HepG2 (cell line): ENCODE measurements around the gene APOD. TPM values are rescaled to one million over a fixed set of nuclear protein-coding genes. Genes with fewer than 3 reads are reported as not detected.
A peak's percentile ranks its signal among the peaks of the same experiment; 100 is the strongest.

Experiments used
- AKAP8 ChIP-seq: sonication (generic); formaldehyde crosslinking; IDR thresholded peaks from 2 replicates; pipeline ENCODE4 v1.5.1; 2020; ENCODE audit warnings: mild to moderate bottlenecking, missing genetic modification reagents
- FOXP1 ChIP-seq, 2 experiments: fragments of 450-650 bp in 1 of 2; IDR thresholded peaks; 2 replicates each; pipeline ENCODE4 v1.6.1; 2017 to 2018; ENCODE audit warnings: antibody characterized with exemption in 1 of 2
- HHEX ChIP-seq: IDR thresholded peaks from 2 replicates; pipeline ENCODE4 v1.6.1; 2016; ENCODE audit warnings: control low read depth
- HOXA7 ChIP-seq: sonication (generic); formaldehyde crosslinking; IDR thresholded peaks from 2 replicates; pipeline ENCODE4 v1.8.1; 2022; ENCODE audit warnings: mild to moderate bottlenecking, missing genetic modification reagents, moderate library complexity
- MAF1 ChIP-seq: sonication (generic); formaldehyde crosslinking; IDR thresholded peaks from 2 replicates; pipeline ENCODE4 v1.5.0; 2020; ENCODE audit warnings: missing genetic modification reagents, borderline replicate concordance
- NCOA5 ChIP-seq: sonication (generic); formaldehyde crosslinking; IDR thresholded peaks from 2 replicates; pipeline ENCODE4 v1.4.0; 2020; ENCODE audit warnings: missing genetic modification reagents
- NCOR1 ChIP-seq: fragments of 200-600 bp; sonication (generic); IDR thresholded peaks from 2 replicates; pipeline ENCODE4 v1.7.0; 2017; ENCODE audit warnings: antibody characterized with exemption, low read length, borderline replicate concordance
- THYN1 ChIP-seq: sonication (generic); formaldehyde crosslinking; IDR thresholded peaks from 2 replicates; pipeline ENCODE4 v1.8.1; 2023; ENCODE audit warnings: low read depth, mild to moderate bottlenecking, moderate library complexity, missing genetic modification reagents, borderline replicate concordance
- U2AF1 ChIP-seq: fragments of 200-400 bp; formaldehyde crosslinking; optimal IDR thresholded peaks from 2 replicates; pipeline ENCODE3; 2017; ENCODE audit warnings: mild to moderate bottlenecking, low read depth, low read length
- ZBTB8A ChIP-seq: sonication (generic); formaldehyde crosslinking; IDR thresholded peaks from 2 replicates; pipeline ENCODE4 v1.4.0; 2020; ENCODE audit warnings: mild to moderate bottlenecking, low read depth, missing genetic modification reagents, borderline replicate concordance
- ZMYM4 ChIP-seq: sonication (generic); formaldehyde crosslinking; IDR thresholded peaks from 2 replicates; pipeline ENCODE4 v1.8.1; 2023; ENCODE audit warnings: mild to moderate bottlenecking, missing genetic modification reagents
- ZNF160 ChIP-seq: sonication (generic); formaldehyde crosslinking; IDR thresholded peaks from 2 replicates; pipeline ENCODE4 v1.8.0; 2022; ENCODE audit warnings: mild to moderate bottlenecking, inconsistent platforms, missing genetic modification reagents
- ZNF274 ChIP-seq: sonication (generic); formaldehyde crosslinking; IDR thresholded peaks from 2 replicates; pipeline ENCODE4 v1.5.1; 2020; ENCODE audit warnings: mild to moderate bottlenecking, missing genetic modification reagents
- ZNF329 ChIP-seq: sonication (generic); formaldehyde crosslinking; IDR thresholded peaks from 2 replicates; pipeline ENCODE4 v1.9.0; 2021; ENCODE audit warnings: low read depth, mild to moderate bottlenecking, missing genetic modification reagents
- ZNF607 ChIP-seq: sonication (generic); formaldehyde crosslinking; IDR thresholded peaks from 2 replicates; pipeline ENCODE4 v1.5.1; 2020; ENCODE audit warnings: missing genetic modification reagents, mild to moderate bottlenecking, borderline replicate concordance
- ZNF724P ChIP-seq: sonication (generic); formaldehyde crosslinking; IDR thresholded peaks from 2 replicates; pipeline ENCODE4 v1.8.0; 2022; ENCODE audit warnings: missing genetic modification reagents, borderline replicate concordance
- polyA plus RNA-seq, 8 experiments: library from polyadenylated mRNA; depleted of rRNA in 3 of 8; stranded (reverse) in 7 of 8; unstranded in 1 of 8; fragments of >200 nt; fragmentation: Illumina TruSeq in 4 of 8; extraction: Trizol in 4 of 8; gene quantifications; 2 replicates each; pipeline versions ENCODE4 v1.2.1 to v1.2.3, GENCODE V29; 2011 to 2016; ENCODE audit warnings: low read depth in 4 of 8, missing spikeins in 1 of 8, mixed read lengths in 1 of 8; ENCODE audit not compliant: insufficient read depth in 1 of 8
- total RNA-seq, 5 experiments: library from RNA; depleted of rRNA; stranded (reverse); fragments of >200 nt; fragmentation: Illumina TruSeq; extraction: Trizol; gene quantifications; 2 replicates each; pipeline ENCODE4 v1.2.3, GENCODE V29; 2016; ENCODE audit warnings: low read depth in 1 of 5
- TF ChIP-seq, protein P1 (sequence below): sonication (generic); formaldehyde crosslinking; IDR thresholded peaks from 2 replicates; pipeline ENCODE4 v1.8.0; 2022; ENCODE audit warnings: mild to moderate bottlenecking, missing genetic modification reagents
- TF ChIP-seq, protein P2 (sequence below): sonication (generic); formaldehyde crosslinking; IDR thresholded peaks from 2 replicates; pipeline ENCODE4 v1.4.0; 2020; ENCODE audit warnings: missing genetic modification reagents
- TF ChIP-seq, protein P3 (sequence below): sonication (generic); formaldehyde crosslinking; IDR thresholded peaks from 2 replicates; pipeline ENCODE4 v1.5.0; 2020; ENCODE audit warnings: mild to moderate bottlenecking, missing genetic modification reagents, borderline replicate concordance

APOD gene
- total and polyA plus RNA-seq, 2 of the 13 experiments (the other 11 are each of a cell fraction or from before 2014, with no cell fraction given) = not detected

DNA sequence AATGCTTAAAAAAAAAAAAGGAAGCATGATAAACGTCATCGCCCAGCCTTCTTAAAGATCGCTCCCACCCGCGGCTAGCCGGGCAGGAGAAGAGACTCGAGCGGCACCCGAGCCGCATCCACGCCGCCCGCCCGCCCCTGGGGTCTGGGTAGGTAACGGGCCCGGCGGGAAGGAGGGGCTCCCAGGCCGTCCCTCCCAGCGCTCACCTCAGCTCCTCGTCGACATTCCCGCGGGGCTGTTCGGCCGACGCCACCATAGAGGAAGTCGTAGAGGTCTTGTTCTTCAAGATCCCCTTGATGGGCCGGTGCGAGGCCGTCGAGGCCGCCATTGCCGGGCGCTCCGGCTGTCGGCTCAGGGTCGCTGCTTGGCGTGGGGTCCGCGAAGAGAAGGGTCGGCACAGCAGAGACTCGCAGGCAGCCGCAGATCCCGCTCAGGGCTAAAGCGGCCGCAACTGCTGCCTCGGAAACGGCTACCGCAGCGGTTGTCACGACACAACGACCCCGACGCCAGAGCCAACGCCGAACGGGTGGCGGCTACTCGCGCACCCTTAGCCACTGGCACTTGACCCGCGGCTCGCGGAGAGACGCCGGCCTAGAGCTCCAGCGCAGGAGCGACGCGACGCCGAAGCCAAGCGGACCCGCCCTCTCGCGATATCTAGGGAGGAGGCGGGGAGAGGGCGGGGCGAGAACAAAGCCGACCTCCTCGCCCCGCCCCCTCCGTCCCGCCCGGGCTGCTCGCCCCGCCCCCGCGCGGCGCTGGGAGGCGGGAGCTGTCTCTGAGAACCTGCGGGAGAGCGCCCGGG lies 40.8 kb downstream of the APOD start, which contains the start of gene PPP1R2 (continued):
- TF ChIP-seq MAF1 (0 out of 2 replicates have a peak, but pooled peaks have one; percentile 24), NCOR1 (no peak), HOXA7 (CRISPR knock-in tag) (no peak), U2AF1 (no peak), ZNF274 (0 out of 2 replicates have a peak, but pooled peaks have one; percentile 62), ZNF160 (no peak; the same call in 1 of the 2 replicates), ZBTB8A (CRISPR knock-in tag) (no peak), FOXP1 (IDR thresholded peaks at IDR 0.05) (no peak), FOXP1 (CRISPR knock-in tag; IDR thresholded peaks at IDR 0.05) (no peak), HHEX (CRISPR knock-in tag) (no peak), ZNF607 (CRISPR knock-in tag) (no peak), ZMYM4 (CRISPR knock-in tag) (peak; percentile 93), NCOA5 (no peak), ZNF724P (CRISPR knock-in tag) (no peak), THYN1 (CRISPR knock-in tag) (no peak), AKAP8 (CRISPR knock-in tag) (no peak), ZNF329 (CRISPR knock-in tag) (no peak)
- TF ChIP-seq, protein P1, sequence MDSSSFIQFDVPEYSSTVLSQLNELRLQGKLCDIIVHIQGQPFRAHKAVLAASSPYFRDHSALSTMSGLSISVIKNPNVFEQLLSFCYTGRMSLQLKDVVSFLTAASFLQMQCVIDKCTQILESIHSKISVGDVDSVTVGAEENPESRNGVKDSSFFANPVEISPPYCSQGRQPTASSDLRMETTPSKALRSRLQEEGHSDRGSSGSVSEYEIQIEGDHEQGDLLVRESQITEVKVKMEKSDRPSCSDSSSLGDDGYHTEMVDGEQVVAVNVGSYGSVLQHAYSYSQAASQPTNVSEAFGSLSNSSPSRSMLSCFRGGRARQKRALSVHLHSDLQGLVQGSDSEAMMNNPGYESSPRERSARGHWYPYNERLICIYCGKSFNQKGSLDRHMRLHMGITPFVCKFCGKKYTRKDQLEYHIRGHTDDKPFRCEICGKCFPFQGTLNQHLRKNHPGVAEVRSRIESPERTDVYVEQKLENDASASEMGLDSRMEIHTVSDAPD (CRISPR knock-in tag) = no peak
- TF ChIP-seq, protein P2, sequence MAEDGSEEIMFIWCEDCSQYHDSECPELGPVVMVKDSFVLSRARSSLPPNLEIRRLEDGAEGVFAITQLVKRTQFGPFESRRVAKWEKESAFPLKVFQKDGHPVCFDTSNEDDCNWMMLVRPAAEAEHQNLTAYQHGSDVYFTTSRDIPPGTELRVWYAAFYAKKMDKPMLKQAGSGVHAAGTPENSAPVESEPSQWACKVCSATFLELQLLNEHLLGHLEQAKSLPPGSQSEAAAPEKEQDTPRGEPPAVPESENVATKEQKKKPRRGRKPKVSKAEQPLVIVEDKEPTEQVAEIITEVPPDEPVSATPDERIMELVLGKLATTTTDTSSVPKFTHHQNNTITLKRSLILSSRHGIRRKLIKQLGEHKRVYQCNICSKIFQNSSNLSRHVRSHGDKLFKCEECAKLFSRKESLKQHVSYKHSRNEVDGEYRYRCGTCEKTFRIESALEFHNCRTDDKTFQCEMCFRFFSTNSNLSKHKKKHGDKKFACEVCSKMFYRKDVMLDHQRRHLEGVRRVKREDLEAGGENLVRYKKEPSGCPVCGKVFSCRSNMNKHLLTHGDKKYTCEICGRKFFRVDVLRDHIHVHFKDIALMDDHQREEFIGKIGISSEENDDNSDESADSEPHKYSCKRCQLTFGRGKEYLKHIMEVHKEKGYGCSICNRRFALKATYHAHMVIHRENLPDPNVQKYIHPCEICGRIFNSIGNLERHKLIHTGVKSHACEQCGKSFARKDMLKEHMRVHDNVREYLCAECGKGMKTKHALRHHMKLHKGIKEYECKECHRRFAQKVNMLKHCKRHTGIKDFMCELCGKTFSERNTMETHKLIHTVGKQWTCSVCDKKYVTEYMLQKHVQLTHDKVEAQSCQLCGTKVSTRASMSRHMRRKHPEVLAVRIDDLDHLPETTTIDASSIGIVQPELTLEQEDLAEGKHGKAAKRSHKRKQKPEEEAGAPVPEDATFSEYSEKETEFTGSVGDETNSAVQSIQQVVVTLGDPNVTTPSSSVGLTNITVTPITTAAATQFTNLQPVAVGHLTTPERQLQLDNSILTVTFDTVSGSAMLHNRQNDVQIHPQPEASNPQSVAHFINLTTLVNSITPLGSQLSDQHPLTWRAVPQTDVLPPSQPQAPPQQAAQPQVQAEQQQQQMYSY = 0 out of 2 replicates have a peak, but pooled peaks have one; percentile 23
- TF ChIP-seq, protein P3, sequence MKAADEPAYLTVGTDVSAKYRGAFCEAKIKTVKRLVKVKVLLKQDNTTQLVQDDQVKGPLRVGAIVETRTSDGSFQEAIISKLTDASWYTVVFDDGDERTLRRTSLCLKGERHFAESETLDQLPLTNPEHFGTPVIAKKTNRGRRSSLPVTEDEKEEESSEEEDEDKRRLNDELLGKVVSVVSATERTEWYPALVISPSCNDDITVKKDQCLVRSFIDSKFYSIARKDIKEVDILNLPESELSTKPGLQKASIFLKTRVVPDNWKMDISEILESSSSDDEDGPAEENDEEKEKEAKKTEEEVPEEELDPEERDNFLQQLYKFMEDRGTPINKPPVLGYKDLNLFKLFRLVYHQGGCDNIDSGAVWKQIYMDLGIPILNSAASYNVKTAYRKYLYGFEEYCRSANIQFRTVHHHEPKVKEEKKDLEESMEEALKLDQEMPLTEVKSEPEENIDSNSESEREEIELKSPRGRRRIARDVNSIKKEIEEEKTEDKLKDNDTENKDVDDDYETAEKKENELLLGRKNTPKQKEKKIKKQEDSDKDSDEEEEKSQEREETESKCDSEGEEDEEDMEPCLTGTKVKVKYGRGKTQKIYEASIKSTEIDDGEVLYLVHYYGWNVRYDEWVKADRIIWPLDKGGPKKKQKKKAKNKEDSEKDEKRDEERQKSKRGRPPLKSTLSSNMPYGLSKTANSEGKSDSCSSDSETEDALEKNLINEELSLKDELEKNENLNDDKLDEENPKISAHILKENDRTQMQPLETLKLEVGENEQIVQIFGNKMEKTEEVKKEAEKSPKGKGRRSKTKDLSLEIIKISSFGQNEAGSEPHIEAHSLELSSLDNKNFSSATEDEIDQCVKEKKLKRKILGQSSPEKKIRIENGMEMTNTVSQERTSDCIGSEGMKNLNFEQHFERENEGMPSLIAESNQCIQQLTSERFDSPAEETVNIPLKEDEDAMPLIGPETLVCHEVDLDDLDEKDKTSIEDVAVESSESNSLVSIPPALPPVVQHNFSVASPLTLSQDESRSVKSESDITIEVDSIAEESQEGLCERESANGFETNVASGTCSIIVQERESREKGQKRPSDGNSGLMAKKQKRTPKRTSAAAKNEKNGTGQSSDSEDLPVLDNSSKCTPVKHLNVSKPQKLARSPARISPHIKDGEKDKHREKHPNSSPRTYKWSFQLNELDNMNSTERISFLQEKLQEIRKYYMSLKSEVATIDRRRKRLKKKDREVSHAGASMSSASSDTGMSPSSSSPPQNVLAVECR (CRISPR knock-in tag) = peak; percentile 90
